Left kidney (tissue), 2 donors: ENCODE measurements around the gene FSTL4. TPM values are rescaled to one million over a fixed set of nuclear protein-coding genes. Genes with fewer than 3 reads are reported as not detected.
"Not testable (repeated sequence)": the region's sequence is repeated elsewhere in the genome, so short reads cannot be mapped to it uniquely, and the experiment has no call there.

ENCODE experiments used
- DNase-seq: peaks from one replicate; pipeline ENCODE4 v3.0.0-alpha.2; 2013
- polyA plus RNA-seq: library from polyadenylated mRNA; unstranded; fragments of 120-200 nt; gene quantifications from one replicate; pipeline ENCODE4 v1.2.1, GENCODE V29; 2013; ENCODE audit not compliant: insufficient read length

Gene FSTL4
- polyA plus RNA-seq, 1 donor, result 0.91 TPM

GRCh38 chr5:133456933-133457402, 155.4 kb downstream of the FSTL4 start:
- DNase-seq, result no peak

- no peak for DNase-seq
Observed at GRCh38 chr5:133455676-133456075, 156.7 kb downstream of the FSTL4 start.

GRCh38 chr5:133454442-133454841, 157.9 kb downstream of the FSTL4 start:
- no peak for DNase-seq

- DNase-seq, result no peak
Observed at GRCh38 chr5:133453831-133454230, 158.5 kb downstream of the FSTL4 start.

- no peak for DNase-seq
Observed at GRCh38 chr5:133453084-133453780, 159.1 kb downstream of the FSTL4 start.

GRCh38 chr5:133451926-133452325, 160.4 kb downstream of the FSTL4 start:
- no peak for DNase-seq

GRCh38 chr5:133450286-133450685, 162.1 kb downstream of the FSTL4 start:
- DNase-seq, result no peak

- no peak for DNase-seq
Observed at GRCh38 chr5:133449181-133449580, 163.2 kb downstream of the FSTL4 start.

GRCh38 chr5:133446440-133446839, 165.9 kb downstream of the FSTL4 start:
- no peak for DNase-seq

GRCh38 chr5:133445744-133446143, 166.6 kb downstream of the FSTL4 start:
- no peak for DNase-seq

- not testable (repeated sequence) for DNase-seq
Observed at GRCh38 chr5:133445204-133445603, 167.1 kb downstream of the FSTL4 start.

- no peak for DNase-seq
Observed at GRCh38 chr5:133444711-133445110, 167.6 kb downstream of the FSTL4 start.

- no peak for DNase-seq
Observed at GRCh38 chr5:133441166-133441815, 171.1 kb downstream of the FSTL4 start.

GRCh38 chr5:133440467-133441115, 171.8 kb downstream of the FSTL4 start:
- DNase-seq, result no peak

GRCh38 chr5:133439859-133440258, 172.5 kb downstream of the FSTL4 start:
- DNase-seq, result no peak

- no peak for DNase-seq
Observed at GRCh38 chr5:133438487-133438886, 173.9 kb downstream of the FSTL4 start.

- no peak for DNase-seq
Observed at GRCh38 chr5:133434336-133434735, 178.0 kb downstream of the FSTL4 start.

- no peak for DNase-seq
Observed at GRCh38 chr5:133433641-133434040, 178.7 kb downstream of the FSTL4 start.

GRCh38 chr5:133432956-133433532, 179.3 kb downstream of the FSTL4 start:
- DNase-seq, result no peak

GRCh38 chr5:133431326-133431865, 180.9 kb downstream of the FSTL4 start:
- DNase-seq, result no peak

GRCh38 chr5:133430095-133430494, 182.2 kb downstream of the FSTL4 start:
- no peak for DNase-seq

- DNase-seq, result no peak
Observed at GRCh38 chr5:133429046-133429445, 183.3 kb downstream of the FSTL4 start.
